HG03135 (cell line): Measurements from ENCODE around the gene UBE2I.
"Not testable (repeated sequence)": the region's sequence is repeated elsewhere in the genome, so short reads cannot be mapped to it uniquely, and the experiment has no call there.

Experiments
- ATAC-seq: cut with Tn5 transposase; IDR thresholded peaks from one replicate; pipeline ENCODE4 v1.9.1; 2021; ENCODE audit warnings: mild to moderate bottlenecking, moderate library complexity; ENCODE audit not compliant: unreplicated experiment

Gene UBE2I

GRCh38 chr16:1328136-1328535 lies 18.7 kb downstream of the UBE2I start:
- not testable (repeated sequence) for ATAC-seq

- ATAC-seq = not testable (repeated sequence)
Observed at GRCh38 chr16:1328961-1329360, 19.5 kb downstream of the UBE2I start.

- ATAC-seq = no peak
Observed at GRCh38 chr16:1330260-1330914, 21.0 kb downstream of the UBE2I start.

GRCh38 chr16:1330931-1331711 lies 21.7 kb downstream of the UBE2I start:
- ATAC-seq = no peak

- ATAC-seq = no peak
Observed at GRCh38 chr16:1331712-1332617, 22.5 kb downstream of the UBE2I start.

GRCh38 chr16:1332618-1333148 lies 23.2 kb downstream of the UBE2I start:
- no peak for ATAC-seq

- ATAC-seq = no peak
Observed at GRCh38 chr16:1333149-1333812, 23.8 kb downstream of the UBE2I start, which contains the start of gene BAIAP3. BAIAP3 (plus strand) TSS chr16:1333645; CDS start chr16:1338550, 4,905 bp downstream.

GRCh38 chr16:1333854-1334700 lies 24.6 kb downstream of the UBE2I start:
- no peak for ATAC-seq

GRCh38 chr16:1334739-1335138 lies 25.3 kb downstream of the UBE2I start:
- ATAC-seq = no peak

- ATAC-seq = no peak
Observed at GRCh38 chr16:1335211-1335971, 26.0 kb downstream of the UBE2I start.

GRCh38 chr16:1335996-1336395 lies 26.6 kb downstream of the UBE2I start:
- ATAC-seq = no peak

- no peak for ATAC-seq
Observed at GRCh38 chr16:1336619-1337018, 27.2 kb downstream of the UBE2I start.

- no peak for ATAC-seq
Observed at GRCh38 chr16:1337486-1337885, 28.1 kb downstream of the UBE2I start.

GRCh38 chr16:1338119-1338730 lies 28.8 kb downstream of the UBE2I start:
- no peak for ATAC-seq

- no peak for ATAC-seq
Observed at GRCh38 chr16:1338855-1339675, 29.6 kb downstream of the UBE2I start.

- ATAC-seq = no peak
Observed at GRCh38 chr16:1340730-1341494, 31.5 kb downstream of the UBE2I start.
